AG04450 (cell line): Measurements from ENCODE around the gene OR51Q1. TPM values are rescaled to one million over a fixed set of nuclear protein-coding genes. Genes with fewer than 3 reads are reported as not detected.

Experiments used
- CTCF ChIA-PET: fragments of 300-600, 350-600 bp; formaldehyde crosslinking; extraction: SDS; loops from one replicate; lab custom pipeline; 2022; ENCODE audit warnings: antibody characterized with exemption, inconsistent platforms; lab: Charles Lee
- POLR2A ChIA-PET: fragments of 350-600 bp; formaldehyde crosslinking; extraction: SDS; loops from one replicate; lab custom pipeline; 2021; ENCODE audit warnings: antibody characterized with exemption, inconsistent platforms; lab: Yijun Ruan, JAX
- DNase-seq: peaks from one replicate; pipeline ENCODE4 v3.0.0-alpha.2; 2011; ENCODE audit warnings: low read depth, low spot score
- H3K27ac ChIP-seq: one replicate; pipeline ENCODE4 v1.5.1; 2012; ENCODE audit warnings: low read depth, low read length, control low read depth
- H3K27me3 ChIP-seq: one replicate; pipeline ENCODE4 v1.6.0; 2012; ENCODE audit warnings: low read length; ENCODE audit not compliant: control insufficient read depth, insufficient read depth
- H3K4me3 ChIP-seq: 2 replicates; pipeline ENCODE4 v1.5.1; 2011; ENCODE audit warnings: mild to moderate bottlenecking, low read depth, low read length, control low read depth
- H3K9me3 ChIP-seq: 2 replicates; pipeline ENCODE4 v1.5.1; 2012; ENCODE audit warnings: low read length; ENCODE audit not compliant: control insufficient read depth, insufficient read depth
- polyA plus RNA-seq: library from polyadenylated mRNA; depleted of rRNA; stranded (reverse); fragments of >200 nt; gene quantifications from 2 replicates; pipeline ENCODE4 v1.2.3, GENCODE V29; 2011; rRNA removed
- TF ChIP-seq, protein P1 (sequence below): IDR thresholded peaks from 2 replicates; pipeline ENCODE4 v1.5.1; 2011; ENCODE audit warnings: low read depth, low read length, control low read depth, inconsistent platforms

Gene OR51Q1
- polyA plus RNA-seq, 1 experiment = not detected

DNA sequence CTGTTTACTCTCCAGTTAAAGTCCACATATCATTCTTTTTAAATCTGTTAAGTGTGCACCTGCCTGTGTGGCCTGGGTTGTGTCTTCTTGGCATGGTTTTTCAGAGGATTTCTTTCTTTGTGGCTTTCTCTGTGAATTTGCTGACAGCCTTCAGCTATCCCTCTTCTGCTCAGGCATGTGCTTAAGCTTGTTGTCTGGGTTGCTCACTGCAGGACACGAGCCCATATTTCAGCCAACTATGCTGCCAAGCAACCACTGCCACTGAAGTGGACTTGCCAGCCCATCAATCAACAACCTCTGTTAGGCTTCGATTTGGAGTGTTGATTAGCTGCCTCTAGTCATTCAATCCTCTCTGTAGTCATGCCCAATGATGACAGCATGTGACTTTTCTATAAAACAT is 45.6 kb downstream of the OR51Q1 start:
- CTCF ChIA-PET = interaction anchor here (1.0 to 1.9 kb wide), 2 partner anchors 9 to 423 kb away, joined by 3 to 11 read pairs; no protein-coding TSS in a partner anchor
- POLR2A ChIA-PET = no interaction called here

More for the DNA sequence above, 45.6 kb downstream of the OR51Q1 start:
- TF ChIP-seq, protein P1, sequence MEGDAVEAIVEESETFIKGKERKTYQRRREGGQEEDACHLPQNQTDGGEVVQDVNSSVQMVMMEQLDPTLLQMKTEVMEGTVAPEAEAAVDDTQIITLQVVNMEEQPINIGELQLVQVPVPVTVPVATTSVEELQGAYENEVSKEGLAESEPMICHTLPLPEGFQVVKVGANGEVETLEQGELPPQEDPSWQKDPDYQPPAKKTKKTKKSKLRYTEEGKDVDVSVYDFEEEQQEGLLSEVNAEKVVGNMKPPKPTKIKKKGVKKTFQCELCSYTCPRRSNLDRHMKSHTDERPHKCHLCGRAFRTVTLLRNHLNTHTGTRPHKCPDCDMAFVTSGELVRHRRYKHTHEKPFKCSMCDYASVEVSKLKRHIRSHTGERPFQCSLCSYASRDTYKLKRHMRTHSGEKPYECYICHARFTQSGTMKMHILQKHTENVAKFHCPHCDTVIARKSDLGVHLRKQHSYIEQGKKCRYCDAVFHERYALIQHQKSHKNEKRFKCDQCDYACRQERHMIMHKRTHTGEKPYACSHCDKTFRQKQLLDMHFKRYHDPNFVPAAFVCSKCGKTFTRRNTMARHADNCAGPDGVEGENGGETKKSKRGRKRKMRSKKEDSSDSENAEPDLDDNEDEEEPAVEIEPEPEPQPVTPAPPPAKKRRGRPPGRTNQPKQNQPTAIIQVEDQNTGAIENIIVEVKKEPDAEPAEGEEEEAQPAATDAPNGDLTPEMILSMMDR = no peak
- H3K9me3 ChIP-seq = no peaks in the 10 kb centered on the region
- H3K4me3 ChIP-seq = no peak overlapping the region
- H3K27ac ChIP-seq = no peak overlapping the region
- no peak for DNase-seq
- H3K27me3 ChIP-seq = no peaks in the 10 kb centered on the region

Other genes with a start within 250 kb of the OR51Q1 start
- gene OR51V1, start 221.4 kb upstream of the OR51Q1 start, polyA plus RNA-seq = not detected in 2 replicates
- 0.22 and 0.26 TPM in 2 replicates for gene HBB, start 195.0 kb upstream of the OR51Q1 start, polyA plus RNA-seq
- gene HBD, start 187.6 kb upstream of the OR51Q1 start, polyA plus RNA-seq = 42.2 and 59.0 TPM in 2 replicates
- 0.41 and 0.45 TPM in 2 replicates for gene HBG1, start 172.3 kb upstream of the OR51Q1 start, polyA plus RNA-seq
- gene HBG2, start 167.3 kb upstream of the OR51Q1 start, polyA plus RNA-seq = 2.0 and 2.2 TPM in 2 replicates
- gene HBE1, start 152.2 kb upstream of the OR51Q1 start, polyA plus RNA-seq = 8.3 TPM in 2 replicates
- 0.67 and 0.82 TPM in 2 replicates for gene OR51B4, start 120.2 kb upstream of the OR51Q1 start, polyA plus RNA-seq
- gene OR51B2, start 97.8 kb upstream of the OR51Q1 start, polyA plus RNA-seq = not detected in 2 replicates
- gene OR51B5, start 78.6 kb upstream of the OR51Q1 start, polyA plus RNA-seq = 0.56 and 0.84 TPM in 2 replicates
- gene OR51B6, start 70.6 kb upstream of the OR51Q1 start, polyA plus RNA-seq = not detected in 2 replicates
- gene OR51M1, start 38.3 kb upstream of the OR51Q1 start, polyA plus RNA-seq = 0.06 and 0.12 TPM in 2 replicates
- gene OR51I1, start 19.4 kb downstream of the OR51Q1 start, polyA plus RNA-seq = not detected in 2 replicates
- gene OR51I2, start 27.2 kb downstream of the OR51Q1 start, polyA plus RNA-seq = not detected in 2 replicates
- not detected in 2 replicates for gene OR52D1, start 66.6 kb downstream of the OR51Q1 start, polyA plus RNA-seq
- gene UBQLN3, start 87.8 kb downstream of the OR51Q1 start, polyA plus RNA-seq = not detected in 2 replicates
- gene UBQLNL, start 94.6 kb downstream of the OR51Q1 start, polyA plus RNA-seq = 0.31 and 0.42 TPM in 2 replicates
- gene OR52H1, start 126.4 kb downstream of the OR51Q1 start, polyA plus RNA-seq = 0.10 TPM in 1 of 2 replicates, not detected in the other
- gene OR52B6, start 158.8 kb downstream of the OR51Q1 start, polyA plus RNA-seq = not detected in 2 replicates
- gene TRIM6, start 174.5 kb downstream of the OR51Q1 start, polyA plus RNA-seq = 5.7 and 6.8 TPM in 2 replicates
- 12.8 and 18.3 TPM in 2 replicates for gene TRIM34, start 202.9 kb downstream of the OR51Q1 start, polyA plus RNA-seq